ENCODE measurements around the gene ZNF169. TPM values are rescaled to one million over a fixed set of nuclear protein-coding genes. Genes with fewer than 3 reads are reported as not detected.
"Not testable (repeated sequence)": the region's sequence is repeated elsewhere in the genome, so short reads cannot be mapped to it uniquely, and the experiment has no call there.

ZNF169 gene
- total RNA-seq, 1 experiment from 2014 or later: 4.1 TPM

DNA sequence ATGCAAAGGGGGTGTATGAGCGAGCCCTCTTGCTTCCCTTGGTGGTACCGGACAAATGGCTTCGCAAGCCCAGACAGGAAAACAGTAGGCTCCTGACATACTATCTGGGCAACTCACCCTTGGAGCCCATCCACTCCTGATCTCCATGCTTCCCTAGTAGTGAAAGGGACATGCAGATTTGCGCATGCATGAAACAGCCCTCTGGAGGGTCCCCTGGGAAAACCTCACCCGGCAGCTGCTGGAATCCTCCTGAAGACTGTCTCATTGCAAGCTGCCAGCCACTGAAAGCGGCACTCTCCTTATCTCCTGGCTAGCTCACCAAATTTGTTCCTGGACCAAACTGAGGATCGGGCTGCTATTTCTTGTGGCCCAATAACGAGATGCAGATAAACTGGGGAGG lies 10.2 kb downstream of the ZNF169 start:
- Histone ChIP-seq H3K36me3 (peaks cover 6% of the 10 kb centered on the region; the same call in 1 of the 2 replicates), H3K27ac (no peak overlapping the region), H3K9me3 (replicated peaks) (peaks cover 5% of the 10 kb centered on the region), H3K27me3 (no peaks in the 10 kb centered on the region), H3K4me1 (no peaks in the 10 kb centered on the region), H3K4me3 (no peak overlapping the region)
- peak; percentile 44 to 52 for DNase-seq

DNA sequence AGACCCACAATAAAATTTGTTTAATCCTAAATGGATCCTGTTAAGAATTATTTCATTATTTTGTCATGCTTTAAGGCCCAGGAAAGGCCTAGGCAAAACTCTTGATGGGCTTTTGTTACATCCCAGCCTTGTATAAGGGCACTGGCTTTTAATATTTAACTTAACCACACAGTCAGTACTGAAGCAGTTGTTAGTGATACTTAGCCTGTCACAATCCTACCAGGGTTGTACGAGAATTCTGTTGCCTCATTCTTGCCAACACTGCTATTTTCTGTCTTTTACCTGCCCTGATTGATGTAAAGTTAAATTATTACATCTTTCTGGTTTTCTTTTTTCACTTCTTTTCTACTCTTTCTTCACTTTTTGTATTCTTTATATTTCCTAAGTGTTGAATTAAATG lies 10.9 kb downstream of the ZNF169 start:
- no peak for DNase-seq
- Histone ChIP-seq H3K27ac (no peak overlapping the region), H3K9me3 (replicated peaks) (peaks cover 5% of the 10 kb centered on the region), H3K4me1 (no peaks in the 10 kb centered on the region), H3K36me3 (peaks cover 7% of the 10 kb centered on the region; the same call in 1 of the 2 replicates), H3K4me3 (no peak overlapping the region), H3K27me3 (no peaks in the 10 kb centered on the region)

- H3K36me3 ChIP-seq: peaks cover 19% of the 10 kb centered on the region
- H3K9me3 ChIP-seq (replicated peaks); DNase-seq; H3K4me3 ChIP-seq; H3K27me3 ChIP-seq; H3K27ac ChIP-seq; H3K4me1 ChIP-seq: not testable (repeated sequence)
These were observed 17.9 kb downstream of the ZNF169 start for GRCh38 chr9:94277029-94277428.

DNA sequence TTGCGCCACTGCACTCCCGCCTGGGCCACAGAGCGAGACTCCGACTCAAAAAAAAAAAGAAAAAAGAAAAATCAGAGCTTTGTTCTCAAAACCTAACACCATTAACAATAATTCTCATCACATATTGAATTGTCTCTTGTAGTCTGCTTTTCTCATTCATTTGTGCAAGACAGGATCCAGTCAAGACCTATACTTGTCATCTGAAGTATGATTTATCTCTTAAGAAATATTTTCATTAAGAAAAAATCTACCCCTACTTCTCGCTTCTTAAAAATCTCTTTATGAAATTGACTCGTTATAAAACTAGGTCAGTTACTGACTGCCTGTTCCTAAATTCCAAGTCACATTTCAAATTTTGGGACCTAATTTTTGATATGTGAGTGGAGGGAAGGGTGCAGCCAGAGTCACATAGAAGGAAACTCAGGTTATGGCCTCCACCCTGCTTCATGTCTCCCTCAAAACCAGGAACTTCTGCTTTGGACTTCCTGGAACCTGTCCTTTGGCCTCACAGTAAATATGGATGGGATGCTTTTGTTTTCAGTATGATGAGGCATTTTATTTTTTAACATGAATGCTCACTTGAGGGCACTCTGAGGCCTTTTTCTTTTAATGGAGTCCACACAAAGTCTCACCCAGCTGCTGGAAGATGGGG lies 18.9 kb downstream of the ZNF169 start:
- DNase-seq: no peak
- Histone ChIP-seq H3K27ac (no peak overlapping the region), H3K4me1 (no peaks in the 10 kb centered on the region), H3K36me3 (peaks cover 19% of the 10 kb centered on the region), H3K9me3 (replicated peaks) (0 out of 2 replicates have a peak, but pooled peaks cover 4% of the 10 kb centered on the region), H3K4me3 (no peak overlapping the region), H3K27me3 (no peaks in the 10 kb centered on the region)

DNA sequence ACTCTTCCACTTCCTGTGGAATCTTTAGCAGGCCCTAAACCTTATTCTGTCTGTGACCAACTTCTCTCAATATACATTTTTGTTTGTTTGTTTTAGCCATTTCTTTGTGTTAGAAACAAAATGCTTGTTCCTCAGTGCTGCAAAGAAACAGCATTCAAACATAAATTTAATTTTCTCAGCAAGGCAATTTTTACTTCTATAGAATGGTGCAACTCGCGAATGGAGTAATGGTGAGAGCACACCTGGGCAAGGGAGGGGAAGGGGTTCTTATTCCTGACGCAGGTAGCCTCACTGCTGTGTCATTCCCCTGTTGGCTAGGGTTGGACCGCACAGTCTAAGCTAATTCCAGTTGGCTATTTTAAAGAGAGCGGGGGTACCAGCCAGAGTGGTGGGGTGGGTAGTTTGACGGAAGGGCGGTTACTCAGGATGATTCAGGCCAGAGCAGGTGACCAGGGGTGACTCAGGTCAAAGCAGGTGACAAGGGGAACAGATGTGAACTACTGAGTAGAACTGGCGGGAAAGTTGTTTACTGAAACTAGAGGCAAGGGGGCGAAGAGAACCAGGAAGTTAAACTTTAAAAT lies 21.4 kb downstream of the ZNF169 start:
- no peak for DNase-seq
- Histone ChIP-seq H3K4me3 (no peak overlapping the region), H3K27ac (no peak overlapping the region), H3K4me1 (no peaks in the 10 kb centered on the region), H3K9me3 (replicated peaks) (0 out of 2 replicates have a peak, but pooled peaks cover 7% of the 10 kb centered on the region), H3K27me3 (no peaks in the 10 kb centered on the region), H3K36me3 (peaks cover 16% of the 10 kb centered on the region)

DNA sequence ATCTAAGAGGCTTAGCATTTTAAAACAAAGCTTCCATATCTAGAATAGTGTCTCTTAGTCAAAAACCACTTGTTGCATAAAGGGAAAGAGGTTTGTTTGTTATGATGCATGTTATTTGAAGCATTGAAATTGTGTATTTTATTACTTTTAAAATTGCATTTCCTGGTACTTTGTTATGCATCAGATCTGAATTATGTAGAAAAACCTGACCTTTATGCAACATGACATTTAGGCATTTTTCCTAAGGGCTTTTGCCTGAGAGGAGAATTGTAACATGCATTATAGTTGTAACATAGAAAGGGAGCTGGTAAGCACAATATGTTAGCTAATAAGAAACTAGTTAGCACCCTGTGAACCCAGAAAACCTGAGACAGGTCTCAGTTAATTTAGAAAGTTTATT lies 22.0 kb downstream of the ZNF169 start:
- no peaks in the 10 kb centered on the region for H3K4me1 ChIP-seq
- peaks cover 16% of the 10 kb centered on the region for H3K36me3 ChIP-seq
- no peak overlapping the region for H3K27ac ChIP-seq
- H3K9me3 ChIP-seq (replicated peaks): 0 out of 2 replicates have a peak, but pooled peaks cover 7% of the 10 kb centered on the region
- H3K27me3 ChIP-seq: no peaks in the 10 kb centered on the region
- DNase-seq: no peak
- H3K4me3 ChIP-seq: no peak overlapping the region

GRCh38 chr9:94286116-94286515 lies 27.0 kb downstream of the ZNF169 start:
- H3K4me3 ChIP-seq: no peak overlapping the region
- no peak for DNase-seq

GRCh38 chr9:94287877-94288513 lies 28.9 kb downstream of the ZNF169 start:
- no peak for DNase-seq
- Histone ChIP-seq H3K9me3 (replicated peaks) (0 out of 2 replicates have a peak, but pooled peaks cover 6% of the 10 kb centered on the region), H3K27me3 (no peaks in the 10 kb centered on the region), H3K36me3 (peaks cover 2% of the 10 kb centered on the region; the same call in 1 of the 2 replicates), H3K27ac (no peak overlapping the region), H3K4me1 (no peaks in the 10 kb centered on the region), H3K4me3 (no peak overlapping the region)

More at GRCh38 chr9:94286116-94286515, 27.0 kb downstream of the ZNF169 start:
- Histone ChIP-seq H3K27ac (no peak overlapping the region), H3K4me1 (no peaks in the 10 kb centered on the region), H3K9me3 (replicated peaks) (0 out of 2 replicates have a peak, but pooled peaks cover 6% of the 10 kb centered on the region), H3K27me3 (no peaks in the 10 kb centered on the region), H3K36me3 (peaks cover 2% of the 10 kb centered on the region; the same call in 1 of the 2 replicates)

DNA sequence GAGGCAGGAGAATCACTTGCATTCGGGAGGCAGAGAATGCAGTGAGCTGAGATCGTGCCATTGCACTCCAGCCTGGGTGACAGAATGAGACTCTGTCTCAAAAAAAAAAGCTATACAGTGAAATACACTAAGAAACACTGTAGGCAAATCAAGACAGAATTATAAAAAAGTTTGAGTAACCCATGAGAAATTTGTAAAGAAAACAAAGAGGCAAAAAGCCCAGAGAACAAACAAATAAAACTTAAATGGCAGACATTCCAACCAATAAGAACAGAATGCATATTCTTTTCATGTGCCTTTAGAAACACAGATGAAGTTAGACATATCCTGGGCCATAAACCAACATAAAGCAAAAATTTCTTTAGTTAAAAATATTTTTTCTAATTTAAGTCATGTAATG lies 30.6 kb downstream of the ZNF169 start:
- Histone ChIP-seq H3K36me3 (peaks cover 2% of the 10 kb centered on the region; the same call in 1 of the 2 replicates), H3K27me3 (no peaks in the 10 kb centered on the region), H3K9me3 (replicated peaks) (0 out of 2 replicates have a peak, but pooled peaks cover 6% of the 10 kb centered on the region), H3K4me3 (no peak overlapping the region), H3K27ac (no peak overlapping the region), H3K4me1 (no peaks in the 10 kb centered on the region)
- no peak for DNase-seq

DNA sequence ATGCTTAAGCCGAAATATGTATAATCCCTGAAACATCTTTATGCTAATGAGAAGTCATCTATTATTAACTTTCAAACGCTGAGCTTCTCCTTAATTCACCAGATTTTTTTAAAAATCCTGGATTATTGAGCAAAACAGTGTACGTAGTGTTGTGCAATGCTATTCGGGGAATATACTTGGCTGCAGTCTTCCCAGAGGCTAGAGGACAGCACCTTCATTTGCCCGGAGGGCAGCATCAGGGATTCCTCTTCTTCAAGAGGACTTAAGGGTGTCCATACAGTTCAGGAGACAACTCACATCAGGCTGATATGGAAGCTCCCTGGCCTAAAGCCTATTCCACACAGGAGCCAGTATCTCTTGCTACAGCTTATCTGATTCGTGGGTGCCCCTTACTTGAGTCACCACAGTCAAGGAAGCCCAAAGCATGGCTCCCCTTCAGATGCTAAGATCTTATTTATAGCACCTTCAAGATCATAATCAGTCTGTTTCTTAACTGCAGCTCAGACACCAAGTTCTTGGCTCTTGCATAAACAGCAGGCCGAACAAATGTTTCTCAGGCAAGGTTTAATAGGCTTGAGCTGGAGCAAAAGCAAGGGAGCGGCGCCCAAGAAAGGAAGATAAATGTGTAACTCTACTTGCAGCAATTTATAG lies 40.0 kb downstream of the ZNF169 start:
- H3K4me3 ChIP-seq: no peak overlapping the region
- no peak for DNase-seq
- H3K27me3 ChIP-seq: no peaks in the 10 kb centered on the region
- no peak overlapping the region for H3K27ac ChIP-seq
- no peaks in the 10 kb centered on the region for H3K36me3 ChIP-seq
- 0 out of 2 replicates have a peak, but pooled peaks cover 4% of the 10 kb centered on the region for H3K9me3 ChIP-seq (replicated peaks)
- no peaks in the 10 kb centered on the region for H3K4me1 ChIP-seq

GRCh38 chr9:94300470-94301301 lies 41.6 kb downstream of the ZNF169 start:
- H3K27ac ChIP-seq: no peak overlapping the region
- no peaks in the 10 kb centered on the region for H3K36me3 ChIP-seq
- H3K9me3 ChIP-seq (replicated peaks): 0 out of 2 replicates have a peak, but pooled peaks cover 4% of the 10 kb centered on the region
- H3K4me3 ChIP-seq: no peak overlapping the region
- no peaks in the 10 kb centered on the region for H3K4me1 ChIP-seq
- H3K27me3 ChIP-seq: no peaks in the 10 kb centered on the region
- DNase-seq: no peak

GRCh38 chr9:94301583-94301982 lies 42.5 kb downstream of the ZNF169 start:
- H3K9me3 ChIP-seq (replicated peaks): 0 out of 2 replicates have a peak, but pooled peaks cover 4% of the 10 kb centered on the region
- no peaks in the 10 kb centered on the region for H3K27me3 ChIP-seq
- no peak overlapping the region for H3K4me3 ChIP-seq
- no peak for DNase-seq
- H3K4me1 ChIP-seq: no peaks in the 10 kb centered on the region
- no peak overlapping the region for H3K27ac ChIP-seq
- no peaks in the 10 kb centered on the region for H3K36me3 ChIP-seq

- Histone ChIP-seq H3K27ac (no peak overlapping the region), H3K27me3 (no peaks in the 10 kb centered on the region), H3K4me1 (no peaks in the 10 kb centered on the region), H3K4me3 (no peak overlapping the region), H3K36me3 (no peaks in the 10 kb centered on the region), H3K9me3 (replicated peaks) (0 out of 2 replicates have a peak, but pooled peaks cover 4% of the 10 kb centered on the region)
- no peak for DNase-seq
These were observed 43.3 kb downstream of the ZNF169 start for GRCh38 chr9:94302426-94302825.

- Histone ChIP-seq H3K4me3 (no peak overlapping the region), H3K9me3 (replicated peaks) (0 out of 2 replicates have a peak, but pooled peaks cover 4% of the 10 kb centered on the region), H3K36me3 (no peaks in the 10 kb centered on the region), H3K27me3 (no peaks in the 10 kb centered on the region), H3K4me1 (no peaks in the 10 kb centered on the region), H3K27ac (no peak overlapping the region)
- DNase-seq: no peak
These were observed 44.2 kb downstream of the ZNF169 start for GRCh38 chr9:94303321-94303720.
